T-helper 2 cell treated with Interferon-gamma antibody and Interleukin-4, amounts not matched to agents 5 μg/mL and 100 μg/mL, for 36 hours (primary cell): Measurements from ENCODE around the gene WDFY2.

Experiments
- DNase-seq: peaks from one replicate; pipeline ENCODE4 v3.0.0; 2021; ENCODE audit warnings: low spot score
- H3K27ac Mint-ChIP-seq: one replicate; pipeline ENCODE4 v1.8.0; 2021; ENCODE audit warnings: mild to moderate bottlenecking, mixed read lengths
- H3K27me3 Mint-ChIP-seq: one replicate; pipeline ENCODE4 v1.8.0; 2021; ENCODE audit warnings: low read depth, mixed read lengths
- H3K36me3 Mint-ChIP-seq: one replicate; pipeline ENCODE4 v1.8.0; 2021; ENCODE audit warnings: low read depth, mixed read lengths
- H3K4me1 Mint-ChIP-seq: one replicate; pipeline ENCODE4 v1.8.0; 2021; ENCODE audit warnings: low read depth, mixed read lengths
- H3K4me3 Mint-ChIP-seq: one replicate; pipeline ENCODE4 v1.8.0; 2022; ENCODE audit warnings: mild to moderate bottlenecking, moderate library complexity, mixed read lengths
- H3K9me3 Mint-ChIP-seq: one replicate; pipeline ENCODE4 v1.8.0; 2021; ENCODE audit warnings: mixed read lengths

The WDFY2 gene

DNA sequence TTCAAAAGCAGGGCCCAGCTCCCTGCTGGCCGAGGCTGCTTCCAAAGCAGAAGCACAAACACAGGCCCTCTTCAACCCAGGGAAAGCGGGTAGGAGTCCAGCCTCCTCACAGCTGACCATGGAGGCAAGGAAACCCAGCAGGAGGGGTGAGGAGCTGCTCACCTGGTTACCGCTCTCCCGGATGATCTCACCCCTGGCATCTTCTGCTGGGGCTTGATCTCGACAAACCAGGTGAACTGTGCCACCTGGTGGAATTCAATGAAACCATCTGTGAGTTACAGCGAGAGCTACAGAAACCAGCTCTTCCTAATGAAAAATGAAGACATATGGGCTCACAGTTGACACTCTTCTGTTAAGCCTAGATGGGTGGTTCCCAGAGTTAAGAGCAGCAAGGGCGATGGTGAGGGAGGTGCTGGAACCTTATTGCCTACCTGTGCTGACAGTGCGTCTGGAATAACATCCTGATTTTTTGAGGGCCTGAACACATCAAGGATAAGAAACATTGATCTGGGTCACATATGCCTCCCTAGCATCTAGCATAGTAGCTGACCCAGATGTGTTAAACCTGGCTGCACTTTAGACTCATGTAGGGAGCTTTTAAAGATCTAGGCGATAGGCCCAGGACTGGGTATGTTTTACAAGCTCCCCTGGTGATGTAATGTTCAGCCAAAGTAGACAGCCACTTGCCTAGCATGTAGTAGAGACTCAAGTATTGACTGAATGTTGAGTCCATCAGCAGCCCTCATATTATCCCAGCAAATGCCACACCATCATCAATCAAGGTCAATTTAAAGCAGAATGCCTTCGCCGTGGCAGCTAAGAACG is 213.6 kb downstream of the WDFY2 start:
- H3K27ac Mint-ChIP-seq = no peak overlapping the region
- no peaks in the 10 kb centered on the region for H3K36me3 Mint-ChIP-seq
- no peaks in the 10 kb centered on the region for H3K9me3 Mint-ChIP-seq
- H3K4me3 Mint-ChIP-seq = no peak overlapping the region
- peaks cover 21% of the 10 kb centered on the region for H3K4me1 Mint-ChIP-seq
- peak; percentile 38 for DNase-seq
- H3K27me3 Mint-ChIP-seq = no peaks in the 10 kb centered on the region

DNA sequence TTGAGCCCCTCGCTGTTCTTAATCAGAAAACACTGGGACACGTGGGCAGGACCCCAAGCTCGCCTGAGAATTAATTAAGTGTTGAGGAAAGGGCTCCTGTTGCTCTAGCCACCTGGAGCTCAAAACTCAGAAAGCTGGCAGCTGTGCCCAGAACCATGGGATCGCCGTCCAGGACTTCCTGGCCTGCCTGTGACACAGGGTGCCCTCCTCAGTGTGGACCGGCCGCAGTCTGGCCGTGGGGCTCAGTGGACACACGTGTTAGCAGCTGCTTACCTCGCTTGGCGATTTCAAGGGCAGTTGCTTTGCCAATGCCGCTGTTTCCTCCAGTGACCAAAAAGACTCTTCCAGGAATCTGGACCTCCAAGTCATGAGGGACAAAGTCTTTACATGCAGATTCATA is 215.0 kb downstream of the WDFY2 start:
- no peaks in the 10 kb centered on the region for H3K9me3 Mint-ChIP-seq
- H3K36me3 Mint-ChIP-seq = no peaks in the 10 kb centered on the region
- no peaks in the 10 kb centered on the region for H3K27me3 Mint-ChIP-seq
- H3K4me3 Mint-ChIP-seq = no peak overlapping the region
- H3K27ac Mint-ChIP-seq = no peak overlapping the region
- no peak for DNase-seq
- H3K4me1 Mint-ChIP-seq = peaks cover 18% of the 10 kb centered on the region

- H3K36me3 Mint-ChIP-seq = no peaks in the 10 kb centered on the region
- no peak for DNase-seq
- peaks cover 29% of the 10 kb centered on the region for H3K4me1 Mint-ChIP-seq
- H3K9me3 Mint-ChIP-seq = no peaks in the 10 kb centered on the region
- H3K27ac Mint-ChIP-seq = no peak overlapping the region
- H3K27me3 Mint-ChIP-seq = peaks cover 3% of the 10 kb centered on the region
- no peak overlapping the region for H3K4me3 Mint-ChIP-seq
Measured at GRCh38 chr13:51800486-51800885, 216.2 kb downstream of the WDFY2 start.

GRCh38 chr13:51801631-51802099 is 217.4 kb downstream of the WDFY2 start:
- Mint-ChIP-seq H3K9me3 (no peaks in the 10 kb centered on the region), H3K27me3 (peaks cover 6% of the 10 kb centered on the region), H3K36me3 (no peaks in the 10 kb centered on the region), H3K4me1 (peaks cover 30% of the 10 kb centered on the region), H3K4me3 (no peak overlapping the region), H3K27ac (peak overlapping the region; percentile 100)
- no peak for DNase-seq

- Mint-ChIP-seq H3K36me3 (no peaks in the 10 kb centered on the region), H3K9me3 (no peaks in the 10 kb centered on the region), H3K4me3 (peak overlapping the region; percentile 94), H3K27me3 (peaks cover 7% of the 10 kb centered on the region), H3K4me1 (peaks cover 30% of the 10 kb centered on the region), H3K27ac (peak overlapping the region; percentile 100)
- no peak for DNase-seq
Measured at GRCh38 chr13:51802631-51803418, 218.6 kb downstream of the WDFY2 start.

DNA sequence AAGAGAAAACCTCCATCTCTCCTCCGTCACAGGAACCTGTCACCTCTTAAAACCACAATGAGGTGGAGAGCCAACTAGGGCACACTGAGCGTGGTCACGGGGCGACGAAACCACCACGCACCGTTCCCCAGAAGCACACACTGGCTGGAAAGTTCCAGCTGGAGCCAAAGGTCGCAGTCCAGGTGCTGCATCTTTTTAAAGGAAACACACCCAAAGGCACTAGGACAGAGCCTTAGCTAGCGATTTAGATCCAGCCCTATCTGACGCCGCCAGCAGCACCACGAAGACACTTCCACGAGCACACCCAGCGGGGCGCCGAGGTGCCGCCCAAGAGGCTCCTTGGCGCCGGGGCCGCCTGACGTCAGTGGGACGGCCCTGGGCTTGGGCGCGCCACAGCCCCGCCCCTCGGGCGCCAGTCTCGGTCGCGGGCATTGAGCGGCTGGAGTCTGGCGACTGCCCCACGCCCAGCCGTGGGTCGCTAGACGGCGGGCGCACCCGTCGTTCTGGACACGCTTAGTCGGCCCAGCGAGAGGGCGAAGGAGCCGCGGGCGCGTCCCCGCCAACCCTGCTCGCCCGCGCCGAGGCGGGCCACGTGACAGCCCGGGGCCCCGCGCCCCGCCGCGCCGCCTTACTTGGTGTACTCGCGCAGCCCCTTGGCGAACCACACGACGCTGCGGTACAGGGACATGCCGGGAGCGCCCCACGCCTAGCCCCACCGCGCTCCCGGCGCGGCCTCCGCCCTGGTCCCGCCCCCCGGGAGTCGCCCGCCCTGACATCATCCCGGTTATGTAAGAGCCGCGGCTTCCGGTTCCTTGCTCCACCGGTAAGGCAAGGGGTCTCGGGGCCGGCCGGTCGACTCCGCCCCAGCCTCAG is 219.4 kb downstream of the WDFY2 start, which contains the start of gene DHRS12:
TSS of gene DHRS12 (minus strand) at position 742 of the 873 bp plus-strand sequence. CDS start 4,504 bp downstream, outside the sequence.
- H3K4me3 Mint-ChIP-seq = peak within 1 kb of the TSS; percentile 94
- no peaks in the 10 kb centered on the region for H3K9me3 Mint-ChIP-seq
- H3K27me3 Mint-ChIP-seq = peaks cover 7% of the 10 kb centered on the region
- H3K36me3 Mint-ChIP-seq = no peaks in the 10 kb centered on the region
- peak within 1 kb of the TSS; percentile 100 for H3K27ac Mint-ChIP-seq
- peaks cover 30% of the 10 kb centered on the region for H3K4me1 Mint-ChIP-seq
- peak; percentile 83 for DNase-seq

GRCh38 chr13:51804295-51805172 is 220.3 kb downstream of the WDFY2 start:
- Mint-ChIP-seq H3K4me1 (peaks cover 30% of the 10 kb centered on the region), H3K4me3 (peak overlapping the region; percentile 83), H3K36me3 (no peaks in the 10 kb centered on the region), H3K9me3 (no peaks in the 10 kb centered on the region), H3K27ac (peak overlapping the region; percentile 81), H3K27me3 (peaks cover 7% of the 10 kb centered on the region)
- no peak for DNase-seq

- no peak for DNase-seq
- Mint-ChIP-seq H3K27ac (peak overlapping the region; percentile 47), H3K36me3 (no peaks in the 10 kb centered on the region), H3K4me1 (peaks cover 30% of the 10 kb centered on the region), H3K9me3 (no peaks in the 10 kb centered on the region), H3K4me3 (peak overlapping the region; percentile 83), H3K27me3 (peaks cover 7% of the 10 kb centered on the region)
Measured at GRCh38 chr13:51805313-51805712, 221.1 kb downstream of the WDFY2 start.

GRCh38 chr13:51805925-51806324 is 221.7 kb downstream of the WDFY2 start:
- no peaks in the 10 kb centered on the region for H3K36me3 Mint-ChIP-seq

GRCh38 chr13:51806566-51806965 is 222.3 kb downstream of the WDFY2 start:
- H3K4me3 Mint-ChIP-seq = no peak overlapping the region
- no peaks in the 10 kb centered on the region for H3K9me3 Mint-ChIP-seq
- peaks cover 30% of the 10 kb centered on the region for H3K4me1 Mint-ChIP-seq
- H3K36me3 Mint-ChIP-seq = no peaks in the 10 kb centered on the region
- no peak for DNase-seq
- H3K27me3 Mint-ChIP-seq = peaks cover 7% of the 10 kb centered on the region
- no peak overlapping the region for H3K27ac Mint-ChIP-seq

More at GRCh38 chr13:51805925-51806324, 221.7 kb downstream of the WDFY2 start:
- H3K27ac Mint-ChIP-seq = no peak overlapping the region
- no peaks in the 10 kb centered on the region for H3K9me3 Mint-ChIP-seq
- no peak overlapping the region for H3K4me3 Mint-ChIP-seq
- H3K4me1 Mint-ChIP-seq = peaks cover 30% of the 10 kb centered on the region
- H3K27me3 Mint-ChIP-seq = peaks cover 7% of the 10 kb centered on the region
- DNase-seq = no peak

DNA sequence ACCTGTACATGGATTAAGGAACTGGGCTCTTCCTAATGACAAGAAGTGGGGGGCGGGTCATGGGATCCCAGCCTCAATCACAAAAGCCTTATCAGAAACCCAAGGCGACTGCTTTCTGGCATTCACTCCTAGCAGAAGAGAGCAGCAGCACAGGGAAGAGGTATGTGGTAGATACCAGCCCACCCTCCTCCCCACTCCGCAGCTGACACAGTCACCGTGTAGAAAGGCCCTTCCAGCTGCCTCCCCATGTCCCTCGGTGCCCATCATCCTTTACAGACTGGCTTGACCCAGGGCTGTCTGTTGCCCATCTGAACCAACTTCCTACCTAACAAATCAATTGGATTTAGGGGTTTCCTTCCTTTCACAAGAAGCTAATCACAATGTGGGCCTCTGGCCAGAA is 222.8 kb downstream of the WDFY2 start:
- Mint-ChIP-seq H3K36me3 (no peaks in the 10 kb centered on the region), H3K9me3 (no peaks in the 10 kb centered on the region), H3K27me3 (peaks cover 7% of the 10 kb centered on the region), H3K4me1 (peaks cover 27% of the 10 kb centered on the region), H3K4me3 (no peak overlapping the region), H3K27ac (no peak overlapping the region)
- DNase-seq = no peak

DNA sequence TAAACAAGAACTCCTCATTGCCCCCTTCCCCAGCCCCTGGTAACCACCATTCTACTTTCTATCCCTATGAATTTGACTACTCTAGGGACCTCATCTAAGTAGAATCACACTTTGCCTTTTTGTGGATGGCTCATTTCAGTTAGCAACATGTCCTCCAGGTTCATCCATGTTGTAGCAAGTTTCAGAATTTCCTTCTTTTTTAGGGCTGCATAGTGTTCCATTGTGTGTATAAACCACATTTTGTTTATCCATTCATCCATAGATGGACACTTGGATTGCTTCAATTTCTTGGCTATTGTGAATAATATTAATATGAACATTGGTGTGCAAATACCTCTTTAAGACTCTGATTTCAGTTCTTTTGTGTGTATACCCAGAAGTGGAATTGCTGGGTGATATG is 224.5 kb downstream of the WDFY2 start:
- H3K27ac Mint-ChIP-seq = no peak overlapping the region
- H3K4me1 Mint-ChIP-seq = peaks cover 14% of the 10 kb centered on the region
- no peaks in the 10 kb centered on the region for H3K36me3 Mint-ChIP-seq
- no peak overlapping the region for H3K4me3 Mint-ChIP-seq
- peaks cover 7% of the 10 kb centered on the region for H3K27me3 Mint-ChIP-seq
- H3K9me3 Mint-ChIP-seq = no peaks in the 10 kb centered on the region
- no peak for DNase-seq

DNA sequence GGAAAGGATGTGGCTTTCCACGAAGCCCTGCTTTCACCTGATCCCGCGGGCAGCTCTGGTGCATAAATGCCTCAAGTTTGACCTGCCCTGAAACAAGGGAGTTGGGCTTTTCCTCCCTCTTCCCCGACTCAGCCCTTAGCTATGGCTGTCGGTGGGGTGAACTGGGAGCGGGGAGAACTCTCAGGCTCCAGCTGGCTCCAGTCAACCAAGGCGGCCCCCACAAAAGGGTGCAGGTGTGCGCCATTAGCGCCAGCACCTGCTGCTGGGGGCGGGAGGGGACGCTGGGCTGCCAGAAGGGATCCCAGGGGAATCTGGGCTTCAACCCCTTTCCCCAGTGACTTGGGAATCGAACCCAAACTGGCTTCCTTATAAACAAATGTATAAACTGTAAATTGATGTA is 226.8 kb downstream of the WDFY2 start:
- no peak for DNase-seq
- no peaks in the 10 kb centered on the region for H3K36me3 Mint-ChIP-seq
- no peak overlapping the region for H3K27ac Mint-ChIP-seq
- H3K4me1 Mint-ChIP-seq = peaks cover 8% of the 10 kb centered on the region
- peaks cover 4% of the 10 kb centered on the region for H3K27me3 Mint-ChIP-seq
- H3K4me3 Mint-ChIP-seq = no peak overlapping the region
- no peaks in the 10 kb centered on the region for H3K9me3 Mint-ChIP-seq
